AG09319 (cell line): Measurements from ENCODE around the gene CCDC30.

ENCODE experiments used
- DNase-seq: peaks from one replicate; pipeline ENCODE4 v3.0.0-alpha.2; 2010; ENCODE audit warnings: low read depth; ENCODE audit errors: extremely low read depth
- TF ChIP-seq, protein P1 (sequence below): IDR thresholded peaks from 2 replicates; pipeline ENCODE4 v1.5.1; 2011; ENCODE audit warnings: low read depth, mild to moderate bottlenecking, inconsistent platforms, low read length, moderate library complexity

The CCDC30 gene

DNA sequence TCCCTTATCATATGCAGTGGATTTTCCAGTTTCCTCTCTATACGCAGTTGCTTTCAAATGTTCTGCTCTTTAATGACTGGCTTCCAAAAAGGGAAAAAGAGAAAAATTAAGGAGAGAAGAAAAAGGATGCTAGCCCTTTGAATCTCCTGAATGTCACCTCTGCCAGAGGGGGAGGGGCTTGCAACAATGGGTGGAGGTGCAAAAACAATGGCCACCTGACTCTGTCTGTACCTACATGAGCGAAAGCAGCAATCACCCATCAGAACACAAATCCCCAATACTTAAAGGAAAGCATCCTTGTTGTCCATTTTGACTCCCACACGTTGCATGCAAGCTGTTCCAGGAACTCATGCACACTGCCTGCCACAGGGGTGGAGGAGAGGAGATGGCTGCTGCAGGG lies 61.2 kb downstream of the CCDC30 start:
- TF ChIP-seq, protein P1, sequence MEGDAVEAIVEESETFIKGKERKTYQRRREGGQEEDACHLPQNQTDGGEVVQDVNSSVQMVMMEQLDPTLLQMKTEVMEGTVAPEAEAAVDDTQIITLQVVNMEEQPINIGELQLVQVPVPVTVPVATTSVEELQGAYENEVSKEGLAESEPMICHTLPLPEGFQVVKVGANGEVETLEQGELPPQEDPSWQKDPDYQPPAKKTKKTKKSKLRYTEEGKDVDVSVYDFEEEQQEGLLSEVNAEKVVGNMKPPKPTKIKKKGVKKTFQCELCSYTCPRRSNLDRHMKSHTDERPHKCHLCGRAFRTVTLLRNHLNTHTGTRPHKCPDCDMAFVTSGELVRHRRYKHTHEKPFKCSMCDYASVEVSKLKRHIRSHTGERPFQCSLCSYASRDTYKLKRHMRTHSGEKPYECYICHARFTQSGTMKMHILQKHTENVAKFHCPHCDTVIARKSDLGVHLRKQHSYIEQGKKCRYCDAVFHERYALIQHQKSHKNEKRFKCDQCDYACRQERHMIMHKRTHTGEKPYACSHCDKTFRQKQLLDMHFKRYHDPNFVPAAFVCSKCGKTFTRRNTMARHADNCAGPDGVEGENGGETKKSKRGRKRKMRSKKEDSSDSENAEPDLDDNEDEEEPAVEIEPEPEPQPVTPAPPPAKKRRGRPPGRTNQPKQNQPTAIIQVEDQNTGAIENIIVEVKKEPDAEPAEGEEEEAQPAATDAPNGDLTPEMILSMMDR, result no peak
- no peak for DNase-seq

DNA sequence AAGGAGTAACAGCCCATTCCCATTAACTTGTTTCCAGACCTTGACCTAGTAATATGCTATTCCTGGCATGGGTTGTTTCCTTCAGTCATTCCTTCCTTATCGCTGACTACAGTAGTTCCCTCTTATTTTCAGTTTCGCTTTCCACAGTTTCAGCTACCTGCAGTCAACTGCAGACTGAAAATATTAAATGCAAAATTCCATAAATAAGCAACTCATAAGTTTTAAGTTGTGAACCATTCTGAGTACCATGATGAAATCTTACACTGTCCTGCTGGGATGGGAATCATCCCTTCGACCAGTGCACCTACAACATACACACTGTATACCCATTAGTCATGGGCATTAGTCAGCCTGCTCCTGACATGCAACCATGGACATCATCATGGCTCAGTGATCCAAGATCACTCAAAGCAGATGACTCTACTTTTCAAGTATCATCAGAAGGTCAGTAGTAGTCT lies 66.7 kb downstream of the CCDC30 start:
- DNase-seq, result no peak
- TF ChIP-seq, protein P1, result no peak

GRCh38 chr1:42531043-42531442 lies 68.0 kb downstream of the CCDC30 start:
- no peak for DNase-seq
- TF ChIP-seq, protein P1, result no peak

- TF ChIP-seq, protein P1, result no peak
- no peak for DNase-seq
Measured at GRCh38 chr1:42533101-42533863, 70.2 kb downstream of the CCDC30 start.

DNA sequence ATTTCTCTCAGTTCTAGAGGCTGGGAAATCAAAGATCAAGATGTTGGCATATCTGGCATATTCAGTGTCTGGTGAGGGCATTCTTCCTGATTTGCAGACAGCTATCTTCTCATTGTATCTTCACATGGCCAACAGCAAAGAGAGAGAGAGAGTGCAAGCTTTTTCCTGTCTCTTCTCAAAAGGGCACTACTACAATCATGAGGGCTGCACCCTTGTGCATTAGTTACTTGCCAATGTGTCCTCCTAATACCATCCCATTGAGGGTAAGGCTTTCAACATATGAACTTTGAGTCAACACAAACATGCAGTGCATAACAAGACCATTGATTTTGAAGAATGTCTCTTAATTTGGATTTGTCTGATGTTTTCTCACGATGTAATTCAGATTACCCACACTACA lies 78.0 kb downstream of the CCDC30 start:
- DNase-seq, result no peak
- TF ChIP-seq, protein P1, result no peak

DNA sequence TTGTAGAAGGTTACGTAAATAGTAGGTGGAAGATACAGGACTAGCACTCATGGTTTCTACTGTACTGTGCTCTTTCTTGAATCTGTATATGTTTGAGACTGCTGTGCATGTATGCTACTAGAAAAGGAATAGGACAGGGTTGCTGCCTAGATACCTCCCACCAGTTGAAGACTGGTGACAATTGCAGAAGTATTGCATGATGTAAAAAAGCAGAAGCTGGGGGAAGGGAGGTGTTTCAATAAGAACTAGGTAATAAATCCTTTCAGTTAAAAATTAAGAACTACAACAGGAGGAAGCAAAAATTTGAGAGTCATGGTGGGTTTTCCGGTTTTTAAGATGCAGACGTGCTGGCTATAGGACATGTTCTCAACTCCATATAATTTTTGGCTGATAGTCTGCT lies 88.1 kb downstream of the CCDC30 start:
- TF ChIP-seq, protein P1, result no peak
- DNase-seq, result no peak

- DNase-seq, result no peak
- TF ChIP-seq, protein P1, result no peak
Measured at GRCh38 chr1:42551590-42551989, 88.5 kb downstream of the CCDC30 start.
